K562 (cell line): ENCODE data around the gene RBKS. TPM values are rescaled to one million over a fixed set of nuclear protein-coding genes. Genes with fewer than 3 reads are reported as not detected.

Experiments
- ATAC-seq: fragments of 200-7000 bp; cut with Tn5 transposase; 3 replicates; pipeline ENCODE4 v1.9.1; 2020; ENCODE audit warnings: moderate library complexity
- BruUV-seq: library from RNA; stranded (reverse); fragments of 400-500 nt; replicated peaks from 2 replicates; lab custom pipeline; 2021; lab: Mats Ljungman, UMichigan
- CTCF ChIA-PET: fragments of 300-600 bp; formaldehyde crosslinking; extraction: SDS; loops from one replicate; lab custom pipeline; 2021; ENCODE audit warnings: low intra/inter-chr PET ratio; lab: Yijun Ruan, JAX
- POLR2A ChIA-PET: fragments of 300-600, 350-650 bp; sonication (Branson Sonifier 250); formaldehyde crosslinking; extraction: SDS; loops from one replicate; lab custom pipeline; 2021; ENCODE audit warnings: antibody characterized with exemption, inconsistent platforms; lab: Yijun Ruan, JAX
- DNase-seq, 4 experiments: peaks; one replicate each; pipeline versions ENCODE4 v3.0.0 to v3.0.0-alpha.2; 2011 to 2018; ENCODE audit warnings: low spot score in 3 of 4, mixed read lengths in 3 of 4; ENCODE audit errors: extremely low read depth in 1 of 4
- FAIRE-seq: peaks from 2 replicates; lab custom pipeline; 2011; peaks lifted over from hg19 to GRCh38; lab: Jason Lieb, UNC
- H2AFZ ChIP-seq: 2 replicates; pipeline ENCODE4 v1.6.0; 2011; ENCODE audit warnings: low read depth, low read length, control low read depth, inconsistent platforms
- H3K27ac ChIP-seq: fragments of 200-600 bp; 3 replicates; pipeline ENCODE4 v1.8.0; 2011; ENCODE audit warnings: low read depth, mild to moderate bottlenecking, control low read depth, inconsistent platforms, low read length, moderate library complexity, mixed read lengths; ENCODE audit errors: extremely low read depth
- H3K27me3 ChIP-seq, 2 experiments: fragments of 300-600 bp in 1 of 2; 2 replicates in 1 of 2; 3 replicates in 1 of 2; pipeline versions ENCODE4 v1.6.0 to v1.8.0; 2011; ENCODE audit warnings: inconsistent platforms in 2 of 2, low read length in 2 of 2, mild to moderate bottlenecking in 1 of 2, mixed read lengths in 1 of 2, moderate library complexity in 1 of 2; ENCODE audit not compliant: control insufficient read depth in 2 of 2, insufficient read depth in 2 of 2
- H3K36me3 ChIP-seq: fragments of 300-600 bp; 3 replicates; pipeline ENCODE4 v1.8.0; 2011; ENCODE audit warnings: mild to moderate bottlenecking, low read length, inconsistent platforms; ENCODE audit not compliant: control insufficient read depth, insufficient read depth
- H3K4me1 ChIP-seq, 2 experiments: fragments of 200-600 bp in 1 of 2; replicated peaks in 1 of 2; 2 replicates in 1 of 2; 3 replicates in 1 of 2; pipeline versions ENCODE4 v1.5.1 to v1.8.0; 2011; ENCODE audit warnings: inconsistent platforms in 2 of 2, low read length in 2 of 2, mild to moderate bottlenecking in 1 of 2, mixed read lengths in 1 of 2, moderate library complexity in 1 of 2; ENCODE audit not compliant: control insufficient read depth in 2 of 2, insufficient read depth in 2 of 2
- H3K4me2 ChIP-seq: 2 replicates; pipeline ENCODE4 v1.6.1; 2011; ENCODE audit warnings: low read length, control low read depth, inconsistent platforms, mixed read lengths; ENCODE audit not compliant: insufficient read depth
- H3K4me3 ChIP-seq: fragments of 200-600 bp; sonication (generic), shearing (Covaris generic); 2 replicates; pipeline ENCODE4 v1.5.1; 2016; ENCODE audit warnings: control low read depth, inconsistent platforms
- H3K79me2 ChIP-seq: fragments of 200-600 bp; 3 replicates; pipeline ENCODE4 v1.8.0; 2011; ENCODE audit warnings: low read length, inconsistent platforms; ENCODE audit not compliant: control insufficient read depth, insufficient read depth
- H3K9ac ChIP-seq, 2 experiments: 2 replicates each; pipeline versions ENCODE4 v1.6.0 to v1.6.1; 2011; ENCODE audit warnings: low read depth in 2 of 2, low read length in 2 of 2, control low read depth in 1 of 2, inconsistent platforms in 1 of 2, mild to moderate bottlenecking in 1 of 2, mixed read lengths in 1 of 2; ENCODE audit not compliant: insufficient read depth in 1 of 2
- H3K9me1 ChIP-seq: one replicate; pipeline ENCODE4 v1.6.0; 2011; ENCODE audit warnings: inconsistent platforms, mild to moderate bottlenecking, low read length, moderate library complexity; ENCODE audit not compliant: control insufficient read depth, insufficient read depth
- H3K9me3 ChIP-seq: replicated peaks from 2 replicates; pipeline ENCODE4 v1.5.1; 2011; ENCODE audit warnings: low read depth, low read length, inconsistent platforms; ENCODE audit not compliant: control insufficient read depth, insufficient read depth
- H4K20me1 ChIP-seq: replicated peaks from 2 replicates; pipeline ENCODE4 v1.6.1; 2011; ENCODE audit warnings: low read length, inconsistent platforms, mixed read lengths; ENCODE audit not compliant: control insufficient read depth, insufficient read depth
- AFF1 ChIP-seq, 2 experiments: fragments of 450-650 bp; IDR thresholded peaks; 2 replicates each; pipeline ENCODE4 v1.6.1; 2018; ENCODE audit warnings: mild to moderate bottlenecking in 2 of 2, low read depth in 1 of 2; ENCODE audit not compliant: partially characterized antibody in 2 of 2
- ARID3B ChIP-seq: fragments of 250-450 bp; sonication (Bioruptor Pico); IDR thresholded peaks from 2 replicates; pipeline ENCODE4 v1.4.0; 2020; ENCODE audit warnings: borderline replicate concordance
- ARNT ChIP-seq, 2 experiments: fragments of 450-650 bp; IDR thresholded peaks; 2 replicates each; pipeline ENCODE4 v1.6.1; 2016; ENCODE audit warnings: mild to moderate bottlenecking in 1 of 2
- ATF4 ChIP-seq: fragments of 450-650 bp; formaldehyde crosslinking; IDR thresholded peaks from 2 replicates; pipeline ENCODE4 v1.4.0; 2022; ENCODE audit warnings: mild to moderate bottlenecking, moderate library complexity
- DLX4 ChIP-seq: fragments of 250-450 bp; sonication (Bioruptor Pico); IDR thresholded peaks from 2 replicates; pipeline ENCODE4 v1.6.1; 2021; ENCODE audit warnings: mild to moderate bottlenecking
- IRF9 ChIP-seq: fragments of 450-650 bp; IDR thresholded peaks from 2 replicates; pipeline ENCODE4 v1.6.1; 2016; ENCODE audit warnings: missing biosample characterization, missing genetic modification characterization
- LEF1 ChIP-seq: fragments of 450-650 bp; IDR thresholded peaks from 2 replicates; pipeline ENCODE4 v1.6.1; 2016; ENCODE audit warnings: mild to moderate bottlenecking
- PHF8 ChIP-seq: fragments of 200-600 bp; sonication (generic); IDR thresholded peaks from 2 replicates; pipeline ENCODE4 v1.6.1; 2012; ENCODE audit warnings: mixed run types, mild to moderate bottlenecking, inconsistent platforms, low read length, moderate library complexity, borderline replicate concordance
- RBFOX2 ChIP-seq: fragments of 200-400 bp; formaldehyde crosslinking; IDR thresholded peaks from 2 replicates; pipeline ENCODE4 v1.6.1; 2017; ENCODE audit warnings: low read depth, mild to moderate bottlenecking, low read length, moderate library complexity
- SOX6 ChIP-seq: fragments of 450-650 bp; IDR thresholded peaks from 2 replicates; pipeline ENCODE4 v1.6.1; 2014; ENCODE audit warnings: mild to moderate bottlenecking
- TRIM24 ChIP-seq, 2 experiments: fragments of 450-650 bp; IDR thresholded peaks; 2 replicates each; pipeline ENCODE4 v1.6.1; 2016
- ZNF589 ChIP-seq: fragments of 200-800 bp; sonication (Bioruptor generic); IDR thresholded peaks from 2 replicates; pipeline ENCODE4 v1.6.1; 2016; ENCODE audit warnings: low read depth, missing genetic modification characterization, missing compliant biosample characterization
- ZNF780A ChIP-seq: fragments of 250-450 bp; sonication (Bioruptor Pico); IDR thresholded peaks from 2 replicates; pipeline ENCODE4 v1.5.0; 2021; ENCODE audit warnings: mild to moderate bottlenecking
- WGBS: fragments of 100-300 bp; shearing (Covaris generic); methylation state at CpG from one replicate; pipeline ENCODE4 v1.1.6; 2016; ENCODE audit warnings: low coverage, mixed read lengths; ENCODE audit not compliant: insufficient coverage; ENCODE audit errors: missing lambda C conversion rate; 5-methylcytosine and 5-hydroxymethylcytosine counted together
- in situ Hi-C: fragments of 300-500 bp; cut with MboI; formaldehyde crosslinking; loops from 4 replicates; pipeline ENCODE4 v1.15.0; 2018; ENCODE audit warnings: inconsistent platforms, mixed read lengths
- intact Hi-C: fragments of 100-400 bp; cut with micrococcal nuclease; formaldehyde crosslinking; loops from 2 replicates; pipeline ENCODE4 v1.14.2; 2022
- polyA plus RNA-seq, 8 experiments: library from polyadenylated mRNA; depleted of rRNA in 4 of 8; stranded (reverse) in 5 of 8; unstranded in 3 of 8; fragments of >200 nt; fragmentation: Nextera tagmentation in 2 of 8; fragmentation: Illumina TruSeq in 1 of 8; extraction: Ambion mirVana in 2 of 8; extraction: Trizol in 1 of 8; gene quantifications; 2 replicates each; pipeline versions ENCODE4 v1.2.1 to v1.2.3, GENCODE V29; 2011 to 2014; ENCODE audit warnings: inconsistent platforms in 1 of 8, missing spikeins in 1 of 8
- total RNA-seq, 7 experiments: library from RNA; depleted of rRNA in 6 of 7; stranded (reverse); fragments of >200 nt in 6 of 7; fragmentation: Illumina TruSeq in 2 of 7; extraction: Trizol in 2 of 7; gene quantifications; 2 replicates each; pipeline versions ENCODE4 v1.2.1 to v1.2.3, GENCODE V29; 2011 to 2021; ENCODE audit warnings: low replicate concordance in 1 of 7

RBKS gene
- total and polyA plus RNA-seq, 9 of the 15 experiments (the other 6 are each of a cell fraction or from before 2014, with no cell fraction given): 0.06 to 0.39 (median 0.19) TPM

GRCh38 chr2:27752551-27753237 is 137.5 kb downstream of the RBKS start:
- POLR2A ChIA-PET: interaction anchor here (0.6 to 2.1 kb wide), 9 partner anchors 11 to 912 kb away, joined by 3 to 10 read pairs (median 4); partner anchors contain the start of gene MRPL33
- TF ChIP-seq DLX4 (CRISPR knock-in tag) (no peak), ZNF589 (CRISPR knock-in tag) (peak; percentile 82), ARNT (IDR thresholded peaks at IDR 0.05) (no peak), IRF9 (tag) (no peak), AFF1 (IDR thresholded peaks at IDR 0.05; ENCODE audit: low read depth in 1 of 2, partially characterized antibody in 2 of 2) (peak in 1 of 2 experiments; percentile 44), ZNF780A (CRISPR knock-in tag) (no peak), SOX6 (peak; percentile 98), PHF8 (peak; percentile 43), ARID3B (CRISPR knock-in tag) (no peak), ATF4 (CRISPR knock-in tag) (peak; percentile 80), LEF1 (peak; percentile 80), TRIM24 (IDR thresholded peaks at IDR 0.05) (peak; percentile 24 to 66; a peak in 3 of 4 replicates), RBFOX2 (peak; percentile 80)

More at GRCh38 chr2:27752551-27753237, 137.5 kb downstream of the RBKS start:
- DNase-seq: peak; percentile 38 to 57 (median 43)
- H3K9ac ChIP-seq: peak overlapping the region; percentile 67 to 89; a peak in 3 of 4 replicates
- H4K20me1 ChIP-seq: no peaks in the 10 kb centered on the region
- H3K9me1 ChIP-seq: no peaks in the 10 kb centered on the region
- intact Hi-C loops: loop anchor here (1.0 to 10.0 kb wide), 2 partner anchors 29 to 142 kb away; partner anchors contain the start of genes BABAM2 and RBKS
- peak overlapping the region; percentile 90 for H3K4me2 ChIP-seq
- peak overlapping the region; percentile 44 for H3K4me3 ChIP-seq
- H3K79me2 ChIP-seq: no peaks in the 10 kb centered on the region
- no peaks in the 10 kb centered on the region for H3K36me3 ChIP-seq
- H3K9me3 ChIP-seq: peaks cover 6% of the 10 kb centered on the region
- H3K27me3 ChIP-seq: no peaks in the 10 kb centered on the region
- BruUV-seq: TSS peak; percentile 56
- in situ Hi-C loops: no loop called here
- no peak for FAIRE-seq
- CTCF ChIA-PET: interaction anchor here (0.8 to 2.5 kb wide), 4 partner anchors 29 to 69 kb away, joined by 4 to 17 read pairs (median 8); no protein-coding TSS in a partner anchor
- WGBS: 7% methylated on average over 15 of the region's 16 CpGs
- peak overlapping the region; percentile 61 for H3K27ac ChIP-seq
- peaks cover 10 to 18% of the 10 kb centered on the region in 2 experiments for H3K4me1 ChIP-seq
- peak overlapping the region; percentile 93 for H2AFZ ChIP-seq
- peak; percentile 68 for ATAC-seq
